GM21381 (cell line): ENCODE results near the gene ZBTB44.
"Not testable (repeated sequence)": the region's sequence is repeated elsewhere in the genome, so short reads cannot be mapped to it uniquely, and the experiment has no call there.

Source experiments
- ATAC-seq: cut with Tn5 transposase; IDR thresholded peaks from one replicate; pipeline ENCODE4 v1.9.1; 2021; ENCODE audit warnings: mild to moderate bottlenecking, moderate library complexity; ENCODE audit not compliant: unreplicated experiment

Gene ZBTB44

DNA sequence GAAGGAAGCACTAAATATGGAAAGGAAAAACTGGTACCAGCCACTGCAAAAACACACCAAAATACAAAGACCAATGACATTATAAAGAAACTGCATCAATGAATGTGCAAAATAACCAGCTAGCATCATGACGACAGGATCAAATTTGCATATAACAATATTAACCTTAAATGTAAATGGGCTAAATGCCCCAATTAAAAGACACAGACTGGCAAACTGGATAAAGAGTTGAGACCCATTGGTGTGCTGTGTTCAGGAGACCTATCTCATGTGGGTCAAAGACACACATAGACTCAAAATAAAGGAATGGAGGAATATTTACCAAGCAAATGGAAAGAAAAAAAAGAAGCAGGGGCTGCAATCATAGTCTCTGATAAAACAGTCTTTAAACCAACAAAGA, 63.0 kb downstream of the ZBTB44 start:
- not testable (repeated sequence) for ATAC-seq

DNA sequence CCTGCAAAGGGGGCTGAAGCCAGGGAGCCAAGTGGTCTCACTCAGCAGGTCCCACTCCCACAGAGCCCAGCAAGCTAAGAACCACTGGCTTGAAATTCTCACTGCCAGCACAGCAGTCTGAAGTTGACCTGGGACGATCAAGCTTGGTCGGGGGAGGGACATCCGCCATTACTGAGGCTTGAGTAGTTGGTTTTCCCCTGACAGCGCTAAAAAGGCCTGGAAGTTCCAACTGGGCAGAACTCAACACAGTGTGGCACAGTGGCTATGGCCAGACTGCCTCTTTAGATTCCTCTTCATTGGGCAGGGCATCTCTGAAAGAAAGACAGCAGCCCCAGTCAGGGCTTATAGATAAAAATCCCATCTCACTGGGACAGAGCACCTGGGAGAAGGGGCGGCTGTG, 64.8 kb downstream of the ZBTB44 start:
- not testable (repeated sequence) for ATAC-seq

DNA sequence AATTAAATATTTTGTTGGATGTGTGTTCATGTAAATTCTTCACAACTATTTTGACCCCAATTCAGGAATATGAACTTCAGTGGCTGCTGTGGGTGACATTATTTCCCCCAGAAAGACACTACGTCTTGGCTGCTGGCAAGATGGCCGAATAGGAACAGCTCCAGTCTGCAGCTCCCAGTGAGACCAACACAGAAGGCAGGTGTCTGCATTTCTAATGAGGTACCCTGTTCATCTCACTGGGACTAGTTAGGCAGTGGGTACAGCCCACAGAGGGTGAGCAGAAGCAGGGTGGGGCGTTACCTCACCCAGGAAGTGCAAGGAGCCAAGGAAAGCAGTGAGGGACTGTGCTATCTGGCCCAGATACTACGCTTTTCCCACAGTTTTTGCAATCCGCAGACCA, 65.3 kb downstream of the ZBTB44 start:
- no peak for ATAC-seq

DNA sequence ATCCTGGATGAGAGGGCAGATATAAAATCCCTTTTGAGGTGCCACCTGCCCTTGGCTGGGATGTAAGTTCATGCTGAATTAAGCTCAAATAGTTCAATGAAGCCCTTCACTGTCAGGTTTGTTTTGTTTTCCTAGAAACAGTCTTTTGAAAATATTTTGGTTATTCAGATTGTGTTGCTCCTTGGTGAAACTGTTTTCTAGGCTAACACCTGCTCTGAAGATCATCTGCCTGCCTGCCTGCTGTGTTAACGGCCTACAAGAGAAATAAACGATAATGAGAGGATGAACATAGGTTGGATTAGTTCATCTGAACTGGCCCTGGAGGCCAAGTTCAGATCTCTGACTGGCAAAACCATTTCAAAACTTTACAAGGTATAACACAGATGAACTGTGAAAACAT, 67.4 kb downstream of the ZBTB44 start:
- no peak for ATAC-seq

DNA sequence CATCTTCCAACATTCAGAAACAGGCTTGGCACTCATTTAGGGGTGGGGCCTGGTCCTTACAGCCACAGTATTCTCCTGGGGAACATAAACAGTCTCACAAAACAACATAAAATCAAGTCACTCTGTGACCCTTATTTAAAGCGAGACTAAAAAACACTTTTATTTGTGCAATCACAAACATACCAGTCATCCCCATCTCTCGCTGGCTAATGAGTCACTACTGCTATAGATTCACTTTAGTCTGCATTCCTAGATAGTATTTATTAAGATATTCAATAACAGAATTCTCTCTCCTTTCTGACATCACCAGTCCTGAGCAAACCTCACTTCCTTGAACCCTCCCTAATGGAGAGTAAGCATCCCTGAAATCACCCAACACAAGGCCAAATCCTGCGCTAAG, 68.0 kb downstream of the ZBTB44 start:
- ATAC-seq: no peak

DNA sequence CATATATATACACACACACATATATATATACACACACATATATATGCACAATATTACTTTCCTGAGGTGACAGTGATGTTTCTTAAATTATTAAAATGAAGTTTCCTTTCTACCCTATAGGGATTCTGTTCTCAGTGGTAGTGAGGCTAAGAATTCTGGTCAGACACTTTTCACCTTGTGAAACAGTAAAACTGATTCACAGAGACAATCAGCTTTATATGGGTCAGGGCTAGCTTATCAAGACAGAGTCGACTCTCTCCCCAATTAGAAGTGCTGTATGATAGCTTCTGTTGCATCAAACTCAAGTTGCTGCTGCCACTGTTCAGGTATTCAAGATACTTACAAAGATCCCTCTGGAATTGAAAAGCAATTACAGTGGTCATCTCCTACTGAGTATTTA, 68.4 kb downstream of the ZBTB44 start:
- ATAC-seq: no peak

DNA sequence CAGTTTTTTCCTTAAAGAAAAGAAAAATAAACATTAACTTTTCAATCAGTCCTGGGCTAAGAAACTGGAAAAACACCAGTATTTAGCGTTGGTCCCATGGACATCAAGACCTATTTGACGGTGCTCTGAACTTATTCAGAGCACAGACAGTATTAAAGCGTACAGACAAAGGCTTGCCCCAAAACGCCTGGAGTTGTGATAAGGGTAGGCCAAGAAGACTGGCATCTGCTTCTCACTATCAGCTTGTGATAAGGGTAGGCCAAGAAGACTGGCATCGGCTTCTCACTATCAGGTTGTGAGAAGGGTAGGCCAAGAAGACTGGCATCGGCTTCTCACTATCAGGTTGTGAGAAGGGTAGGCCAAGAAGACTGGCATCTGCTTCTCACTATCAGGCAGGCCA, 69.3 kb downstream of the ZBTB44 start:
- ATAC-seq: not testable (repeated sequence)

DNA sequence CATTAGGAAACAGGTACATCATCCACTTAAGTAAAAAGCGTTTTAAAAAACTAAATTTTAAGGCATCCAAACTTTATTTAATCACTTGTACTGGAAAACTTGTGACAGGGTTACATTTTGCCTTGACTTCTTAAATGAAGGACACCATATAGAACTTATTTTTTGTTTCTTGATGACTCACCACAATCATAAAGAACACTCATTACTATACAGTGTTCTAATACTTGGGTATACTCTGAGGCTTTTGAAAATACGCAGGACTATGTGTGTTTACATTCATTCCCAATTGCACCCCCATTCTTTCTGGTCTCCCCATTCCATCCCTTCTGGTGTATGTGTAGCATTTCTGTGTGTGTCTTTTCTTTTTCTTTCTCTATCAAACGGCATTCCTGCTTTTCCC, 69.9 kb downstream of the ZBTB44 start:
- no peak for ATAC-seq

DNA sequence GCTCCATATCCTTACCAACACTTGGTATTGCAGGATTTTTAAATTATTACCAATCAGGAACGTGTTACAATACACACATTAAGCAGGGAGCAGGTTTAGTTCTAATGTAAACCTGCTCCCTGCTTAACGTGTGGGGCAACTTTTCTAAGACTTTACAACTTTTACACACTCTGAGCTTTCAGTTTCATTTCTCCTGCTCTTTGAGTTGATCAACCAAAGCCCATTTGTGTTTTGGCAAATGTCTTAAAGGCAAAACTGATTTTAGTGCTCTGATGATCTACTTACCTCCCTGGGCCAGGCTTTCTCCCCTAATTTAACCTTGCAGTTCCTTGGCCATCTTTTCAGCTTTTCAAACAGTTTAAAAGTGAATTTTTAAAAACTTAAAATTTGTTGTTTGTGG, 70.9 kb downstream of the ZBTB44 start:
- ATAC-seq: peak; percentile 72

DNA sequence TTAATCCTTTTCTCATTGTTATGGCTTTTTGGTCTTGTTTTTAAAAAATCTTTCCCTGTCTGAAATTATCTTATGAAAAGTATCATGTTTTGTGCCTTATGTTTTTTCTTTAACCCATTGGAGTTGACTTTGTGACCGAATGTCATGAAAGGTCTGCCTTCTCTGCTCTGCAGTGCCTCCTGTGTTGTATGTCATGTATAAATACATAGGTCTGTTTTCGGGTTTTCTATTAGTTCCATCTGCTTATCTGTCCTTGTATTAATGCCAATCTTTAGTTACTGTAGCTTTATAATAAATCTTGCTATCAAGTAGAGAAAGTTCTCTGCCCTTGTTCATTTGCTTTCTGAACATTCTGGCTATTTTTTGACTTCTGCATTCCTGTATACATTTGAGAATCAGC, 73.0 kb downstream of the ZBTB44 start:
- no peak for ATAC-seq

DNA sequence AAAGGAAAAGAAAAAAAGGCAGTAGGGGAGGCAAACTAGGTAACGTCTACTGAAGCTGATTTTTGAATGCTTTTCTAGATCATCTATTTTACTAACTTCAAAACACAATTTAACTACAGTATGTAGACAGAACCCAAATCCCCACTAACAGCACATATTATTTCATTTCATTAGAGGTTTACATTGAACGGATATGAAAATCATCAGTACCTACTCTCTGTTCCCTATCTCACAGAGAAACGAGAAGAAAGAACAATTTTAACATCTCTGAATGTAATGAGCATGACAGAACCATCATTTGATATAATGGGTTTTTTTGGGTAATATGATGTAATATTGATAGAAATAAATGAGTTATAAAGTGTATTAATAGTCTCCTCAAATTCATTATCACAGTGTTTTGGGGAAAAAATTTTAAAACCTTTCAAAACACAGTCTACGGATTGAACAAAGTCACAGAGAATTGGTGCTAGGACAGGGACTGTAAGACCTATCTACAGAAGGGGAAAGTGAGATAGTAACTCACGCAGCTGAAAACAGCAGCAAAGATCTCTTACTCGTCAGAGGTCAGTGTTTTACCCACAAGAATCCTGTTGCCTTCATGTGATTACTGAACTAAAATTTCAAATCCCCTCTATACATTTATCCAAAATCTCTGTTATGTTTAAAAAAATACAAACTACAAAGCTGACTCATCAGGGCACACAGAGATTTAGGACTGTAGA, 77.3 kb downstream of the ZBTB44 start:
- no peak for ATAC-seq

DNA sequence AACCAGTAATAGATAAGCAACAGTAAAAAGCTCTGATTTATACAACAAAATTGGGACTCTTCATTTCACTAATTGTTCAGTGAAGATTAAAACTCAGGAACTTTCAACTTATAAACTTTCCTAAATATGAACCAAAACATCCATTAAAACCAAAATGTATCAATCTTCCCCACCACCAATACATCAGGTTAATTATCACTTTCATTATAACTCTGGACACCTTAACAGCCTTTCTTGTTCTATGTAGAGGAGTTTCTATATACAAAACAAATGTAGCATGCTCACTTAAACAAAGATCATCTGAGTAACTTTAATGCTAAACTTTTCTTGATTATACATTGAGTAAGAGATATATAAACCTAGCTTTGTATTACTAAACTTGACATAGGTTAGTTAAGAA, 80.4 kb downstream of the ZBTB44 start:
- no peak for ATAC-seq

DNA sequence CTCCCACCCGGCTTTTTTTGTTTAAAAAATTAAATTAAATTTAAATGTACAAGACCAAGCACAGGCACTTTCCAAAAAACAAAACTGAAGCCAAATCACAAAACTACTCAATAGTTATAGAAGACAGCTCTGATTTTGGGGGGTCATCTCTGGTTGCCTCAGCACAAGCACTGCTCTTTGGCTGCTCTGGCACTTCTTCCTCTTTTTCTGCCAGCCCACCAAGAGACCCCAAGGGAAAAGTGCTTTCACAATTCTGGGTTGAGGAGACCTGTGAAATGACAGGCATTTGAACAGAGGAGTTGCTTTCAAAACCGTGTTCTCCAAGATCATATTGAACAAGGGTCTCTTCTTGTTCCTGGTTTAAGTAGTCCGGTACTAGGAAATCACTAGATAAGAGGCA, 80.8 kb downstream of the ZBTB44 start:
- not testable (repeated sequence) for ATAC-seq

DNA sequence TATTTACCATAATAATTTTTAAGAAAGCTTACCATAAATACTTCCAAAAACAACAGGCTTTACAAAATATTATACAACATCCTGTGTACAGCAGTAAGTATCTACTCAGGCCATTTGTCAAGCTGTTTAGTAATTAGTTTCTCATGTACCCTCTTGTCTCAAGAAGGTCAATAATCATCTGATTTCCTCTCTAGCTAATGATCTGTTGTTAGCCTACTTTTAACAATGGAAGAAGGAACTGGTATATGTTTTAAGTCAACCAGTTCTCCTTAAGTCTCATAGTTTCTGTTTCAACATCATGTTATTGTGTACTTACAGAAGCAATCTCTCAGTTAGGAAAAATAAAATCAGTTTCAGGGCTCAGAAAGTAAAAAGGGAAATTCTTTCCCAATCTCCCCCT, 81.2 kb downstream of the ZBTB44 start:
- not testable (repeated sequence) for ATAC-seq

DNA sequence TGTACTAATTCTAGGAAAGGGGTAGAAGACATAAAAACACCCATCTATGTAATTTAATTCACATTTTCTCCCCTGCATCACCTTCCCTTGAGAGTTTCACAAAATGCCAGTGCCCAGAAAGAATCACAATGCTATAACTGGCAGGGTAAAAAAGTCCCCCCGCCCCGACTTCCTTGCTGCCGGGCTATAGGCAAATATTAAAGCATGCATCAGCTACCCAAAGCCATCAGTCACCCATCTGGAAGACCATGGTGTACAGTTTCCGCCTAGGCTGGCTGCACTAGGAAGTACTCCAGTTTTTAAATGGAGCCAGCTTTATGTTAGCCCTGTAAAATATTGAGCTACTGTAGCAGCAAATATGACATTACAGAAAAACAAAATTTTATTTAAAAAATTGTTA, 87.3 kb downstream of the ZBTB44 start:
- no peak for ATAC-seq

DNA sequence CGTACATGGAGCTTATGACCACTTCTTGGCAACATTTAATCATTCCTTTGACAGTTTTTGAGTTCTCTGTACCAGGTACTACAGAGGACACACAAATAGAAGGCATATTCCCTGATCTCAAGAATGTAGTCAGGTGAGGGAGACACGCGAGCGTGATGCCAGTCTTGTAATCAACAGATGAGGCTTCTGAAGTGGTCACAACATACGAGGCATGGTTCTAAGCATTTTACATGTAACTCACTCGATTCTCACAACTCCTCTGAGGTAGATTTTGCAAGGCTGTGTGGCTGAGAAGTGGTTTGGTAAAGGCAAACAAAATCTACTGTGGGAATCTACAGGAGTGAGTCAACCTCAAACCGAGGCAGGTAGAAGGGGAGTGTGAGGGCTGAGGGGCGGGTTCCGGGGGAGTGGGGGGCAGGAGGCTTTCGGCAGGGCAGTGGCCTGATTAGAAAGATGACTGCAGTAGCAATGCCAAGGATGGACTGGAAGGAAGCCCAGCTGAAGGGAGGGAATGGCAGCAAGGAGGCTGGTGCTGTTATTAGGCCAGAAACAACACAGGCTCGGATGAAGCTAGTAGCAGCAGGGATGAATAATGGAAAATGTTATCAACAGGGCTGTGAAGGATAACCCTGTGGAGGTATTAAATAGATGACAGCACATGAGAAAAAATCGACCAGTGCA, 91.3 kb downstream of the ZBTB44 start:
- no peak for ATAC-seq

DNA sequence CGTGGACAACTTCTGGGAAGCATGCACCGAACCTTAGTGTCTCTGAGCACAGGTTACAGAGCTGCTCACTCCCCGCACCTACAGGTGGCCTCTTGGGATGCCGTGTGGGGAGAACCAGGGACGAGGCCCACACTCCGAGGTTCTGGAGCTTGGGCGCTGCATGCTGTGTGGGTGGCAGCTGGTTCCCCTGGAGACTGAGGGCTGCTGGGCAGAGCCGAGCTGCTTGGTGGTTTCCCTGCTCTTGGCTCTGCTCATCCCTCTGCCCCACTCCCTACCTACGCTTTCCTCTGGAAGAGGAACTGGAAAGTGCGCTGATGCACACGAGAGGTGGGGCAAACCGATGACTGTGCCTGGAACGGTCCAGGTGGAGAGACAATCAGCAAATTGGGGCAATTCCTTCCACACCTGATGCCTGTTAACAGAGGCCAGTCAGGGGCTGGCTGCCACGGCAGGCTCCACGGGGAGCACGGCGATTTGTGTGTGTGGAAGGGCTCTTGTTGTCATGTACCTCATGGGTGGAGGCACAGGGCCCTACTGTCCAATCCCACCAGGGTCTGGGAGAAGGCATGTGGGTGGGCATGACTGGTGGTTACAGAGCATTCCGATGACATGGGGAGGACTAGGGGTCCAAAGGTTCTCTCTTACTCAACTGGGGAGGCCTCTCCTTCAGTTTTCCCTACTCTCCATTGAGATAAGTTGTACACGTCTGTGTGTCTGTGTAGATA, 94.2 kb downstream of the ZBTB44 start:
- no peak for ATAC-seq

DNA sequence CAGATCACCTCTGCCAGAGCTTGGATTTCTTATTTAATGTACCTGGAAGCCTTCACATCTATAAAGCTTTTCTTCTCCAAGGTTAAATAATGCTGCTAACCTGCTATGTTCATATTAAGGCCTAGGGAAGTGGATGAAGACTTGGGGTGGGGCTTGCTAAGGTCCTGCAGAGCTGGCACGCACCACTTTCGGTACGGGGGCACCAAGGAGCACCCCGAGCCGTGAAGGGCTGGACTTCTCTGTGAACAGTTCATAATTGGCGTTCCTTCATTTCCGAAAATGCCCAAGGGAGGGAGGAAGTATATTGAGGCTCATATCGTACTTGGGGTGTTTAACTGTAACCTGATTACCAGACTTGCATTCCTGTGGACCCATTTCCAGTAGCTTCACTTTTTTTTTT, 95.6 kb downstream of the ZBTB44 start:
- no peak for ATAC-seq

DNA sequence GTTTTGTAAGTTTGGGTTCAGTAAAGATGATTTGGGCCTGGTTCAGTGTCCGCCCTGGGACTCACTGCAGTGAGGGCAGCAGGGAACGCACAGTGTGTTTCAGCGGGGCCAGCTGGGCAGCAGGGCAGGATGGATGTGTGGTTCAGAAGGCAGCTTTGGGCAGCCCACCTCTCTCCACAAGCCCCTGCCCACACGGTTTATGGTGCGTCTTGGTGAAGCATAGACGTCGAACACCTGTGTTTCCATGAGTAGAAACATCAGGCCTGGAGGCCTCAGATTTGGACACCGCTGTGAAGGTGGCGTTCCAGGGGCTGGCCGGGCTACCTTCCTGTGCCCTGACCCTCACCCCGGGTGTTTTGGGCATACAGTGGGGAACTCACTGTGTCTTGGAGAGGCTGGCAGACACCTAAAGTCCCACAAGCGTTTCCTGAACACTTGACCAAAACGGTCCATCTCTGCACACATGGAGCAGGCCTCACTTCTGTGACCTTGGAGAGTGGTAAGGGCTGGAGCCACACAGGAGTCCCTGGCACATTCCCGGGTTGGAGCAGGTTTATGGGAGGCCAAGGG, 96.1 kb downstream of the ZBTB44 start:
- no peak for ATAC-seq

DNA sequence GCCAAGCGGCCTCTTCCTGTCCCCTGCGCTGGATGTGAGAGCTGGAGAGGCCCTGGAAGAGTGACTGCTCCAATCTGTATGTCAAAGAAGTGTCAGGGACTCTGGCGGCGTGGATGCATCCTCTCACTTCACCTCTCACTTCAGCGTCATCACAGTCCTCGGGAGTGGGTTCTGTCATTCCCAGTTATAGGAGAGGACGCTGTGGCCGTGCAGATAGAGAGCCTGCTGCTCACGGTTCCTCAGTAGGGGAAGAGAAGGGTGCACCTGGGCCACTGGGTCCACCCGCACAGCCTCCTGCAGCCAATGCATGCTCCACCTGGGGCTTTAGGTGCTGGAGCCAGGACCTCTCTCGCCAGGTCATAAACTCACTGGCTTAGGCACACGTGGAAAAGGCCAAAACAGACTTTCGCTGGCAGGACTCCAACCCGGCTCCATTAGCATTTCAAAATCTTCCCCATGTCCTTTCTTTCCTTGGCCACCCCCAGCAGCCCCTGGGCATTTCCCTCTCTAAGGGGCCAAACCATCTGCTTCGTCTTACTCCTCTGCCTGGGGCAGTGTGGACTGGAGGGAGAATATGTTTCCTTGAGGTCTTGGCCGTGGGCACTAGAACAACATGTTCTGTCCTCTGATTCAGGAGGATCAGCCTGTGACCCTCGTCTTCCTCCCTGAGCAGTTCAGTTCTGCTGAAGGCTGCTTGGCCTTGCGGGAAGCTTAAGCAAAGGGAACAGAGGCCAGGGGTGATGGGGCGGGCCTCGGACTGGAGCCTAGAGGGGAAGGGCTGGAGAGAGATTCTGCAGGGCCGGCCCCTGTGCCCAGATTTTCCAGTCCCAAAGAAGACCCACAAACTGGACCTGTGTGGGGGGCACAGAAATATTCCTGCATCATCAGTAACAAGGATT, 97.3 kb downstream of the ZBTB44 start:
- no peak for ATAC-seq
